Trophoblast cell (in vitro differentiated cells and primary cell): Measurements from ENCODE around the gene KCNJ1.

Experiments used
- DNase-seq, 2 donors: peaks; one replicate each; pipeline ENCODE4 v3.0.0-alpha.2; 2016
- H2AFZ ChIP-seq: 2 replicates; pipeline ENCODE4 v1.6.1; 2013; ENCODE audit warnings: low read length, moderate library complexity, mild to moderate bottlenecking; ENCODE audit not compliant: insufficient read depth, poor library complexity
- H2AK5ac ChIP-seq: 2 replicates; pipeline ENCODE4 v1.6.1; 2013; ENCODE audit warnings: mild to moderate bottlenecking, low read length
- H2BK120ac ChIP-seq: 2 replicates; pipeline ENCODE4 v1.6.1; 2013; ENCODE audit warnings: low read length, mild to moderate bottlenecking, moderate library complexity; ENCODE audit not compliant: insufficient read depth, poor library complexity
- H2BK12ac ChIP-seq: 2 replicates; pipeline ENCODE4 v1.6.1; 2013; ENCODE audit warnings: mild to moderate bottlenecking, low read length, moderate library complexity
- H2BK5ac ChIP-seq: 2 replicates; pipeline ENCODE4 v1.6.1; 2013; ENCODE audit warnings: low read length, low read depth, moderate library complexity, mild to moderate bottlenecking; ENCODE audit not compliant: poor library complexity
- H3K14ac ChIP-seq: 2 replicates; pipeline ENCODE4 v1.6.1; 2013; ENCODE audit warnings: mild to moderate bottlenecking, low read length
- H3K18ac ChIP-seq: 2 replicates; pipeline ENCODE4 v1.6.1; 2013; ENCODE audit warnings: mild to moderate bottlenecking, low read length
- H3K23ac ChIP-seq: 2 replicates; pipeline ENCODE4 v1.6.1; 2013; ENCODE audit warnings: low read length
- H3K27ac ChIP-seq: 2 replicates; pipeline ENCODE4 v1.5.1; 2013; ENCODE audit warnings: low read depth, mild to moderate bottlenecking, inconsistent platforms, low read length, moderate library complexity
- H3K27me3 ChIP-seq: 2 replicates; pipeline ENCODE4 v1.6.1; 2013; ENCODE audit warnings: inconsistent platforms, mild to moderate bottlenecking, low read length, moderate library complexity; ENCODE audit not compliant: insufficient read depth
- H3K36me3 ChIP-seq, 2 experiments: 1 replicate in 1 of 2; 2 replicates in 1 of 2; pipeline ENCODE4 v1.6.1; 2013; ENCODE audit warnings: low read length in 2 of 2, mild to moderate bottlenecking in 2 of 2, moderate library complexity in 1 of 2; ENCODE audit not compliant: insufficient read depth in 2 of 2, control insufficient read depth in 1 of 2
- H3K4ac ChIP-seq: 2 replicates; pipeline ENCODE4 v1.6.1; 2013; ENCODE audit warnings: low read depth, mild to moderate bottlenecking, low read length, moderate library complexity
- H3K4me1 ChIP-seq, 2 experiments: 1 replicate in 1 of 2; 2 replicates in 1 of 2; pipeline ENCODE4 v1.6.1; 2013; ENCODE audit warnings: low read length in 2 of 2, mild to moderate bottlenecking in 2 of 2, moderate library complexity in 1 of 2; ENCODE audit not compliant: insufficient read depth in 2 of 2, control insufficient read depth in 1 of 2
- H3K4me2 ChIP-seq: 2 replicates; pipeline ENCODE4 v1.6.1; 2013; ENCODE audit warnings: inconsistent platforms, mild to moderate bottlenecking, low read length, moderate library complexity
- H3K4me3 ChIP-seq: 2 replicates; pipeline ENCODE4 v1.5.1; 2013; ENCODE audit warnings: mild to moderate bottlenecking, low read depth, low read length, inconsistent platforms
- H3K79me1 ChIP-seq: one replicate; pipeline ENCODE4 v1.6.1; 2013; ENCODE audit warnings: low read length
- H3K79me2 ChIP-seq: 2 replicates; pipeline ENCODE4 v1.6.1; 2013; ENCODE audit warnings: low read length, mild to moderate bottlenecking; ENCODE audit not compliant: control insufficient read depth, insufficient read depth, poor library complexity
- H3K9ac ChIP-seq: 2 replicates; pipeline ENCODE4 v1.6.1; 2013; ENCODE audit warnings: mild to moderate bottlenecking, low read length
- H3K9me3 ChIP-seq: 2 replicates; pipeline ENCODE4 v1.6.1; 2013; ENCODE audit warnings: low read depth, mild to moderate bottlenecking, control low read depth, inconsistent platforms, low read length; ENCODE audit not compliant: insufficient read depth
- H4K12ac ChIP-seq: 2 replicates; pipeline ENCODE4 v1.6.1; 2013; ENCODE audit warnings: low read depth, mild to moderate bottlenecking, low read length, moderate library complexity
- H4K8ac ChIP-seq: 2 replicates; pipeline ENCODE4 v1.6.1; 2013; ENCODE audit warnings: low read depth, mild to moderate bottlenecking, low read length, moderate library complexity
- H4K91ac ChIP-seq: one replicate; pipeline ENCODE4 v1.6.1; 2013; ENCODE audit warnings: low read depth, mild to moderate bottlenecking, low read length, moderate library complexity
- WGBS: extraction: QIAGEN DNeasy Blood & Tissue Kit; methylation state at CpG from one replicate; pipeline ENCODE4 v1.1.7; 2013; ENCODE audit warnings: missing lambda C conversion rate; ENCODE audit not compliant: insufficient read length, insufficient coverage; ENCODE audit errors: extremely low coverage; 5-methylcytosine and 5-hydroxymethylcytosine counted together

KCNJ1 gene

DNA sequence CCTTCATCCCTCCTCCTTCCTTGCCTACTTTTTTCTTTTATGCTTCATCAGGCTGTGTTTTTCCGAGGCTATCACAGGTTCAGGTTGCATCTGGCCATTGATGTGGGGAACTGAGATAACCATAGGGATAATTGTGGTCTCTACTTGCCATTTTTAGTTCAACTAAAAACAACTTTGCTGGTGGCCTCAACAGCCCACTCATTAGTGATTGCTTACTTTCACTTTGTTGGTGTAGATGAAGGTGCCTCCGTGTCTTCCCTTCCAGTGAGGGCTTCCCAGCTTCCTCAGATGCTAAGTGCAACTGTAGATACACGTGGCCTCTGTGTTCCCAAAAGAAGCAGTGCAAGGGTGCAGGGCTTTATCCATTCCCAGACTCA is 35.0 kb downstream of the KCNJ1 start:
- Histone ChIP-seq H3K9ac (peak overlapping the region; percentile 38), H3K27me3 (no peaks in the 10 kb centered on the region), H2AK5ac (peak overlapping the region; percentile 18), H3K79me1 (peaks cover 15% of the 10 kb centered on the region), H3K4me2 (no peak overlapping the region), H2BK120ac (peak overlapping the region; percentile 15), H3K4me3 (no peak overlapping the region), H4K8ac (no peak overlapping the region), H3K9me3 (no peaks in the 10 kb centered on the region), H3K36me3 (no peaks in the 10 kb centered on the region), H2BK5ac (no peak overlapping the region), H3K79me2 (no peaks in the 10 kb centered on the region), H4K91ac (peak overlapping the region; percentile 42), H2BK12ac (peak overlapping the region; percentile 47), H3K14ac (no peak overlapping the region), H3K23ac (no peak overlapping the region), H3K27ac (no peak overlapping the region), H2AFZ (no peak overlapping the region), H3K4me1 (peaks cover 7 to 13% of the 10 kb centered on the region in 2 experiments), H3K4ac (no peak overlapping the region), H4K12ac (no peak overlapping the region), H3K18ac (no peak overlapping the region)
- no CpG with 5 or more reads among the region's 3 CpGs for WGBS
- DNase-seq, result no peak

- no peak overlapping the region for H4K8ac ChIP-seq
- H3K23ac ChIP-seq, result no peak overlapping the region
- H3K27me3 ChIP-seq, result no peaks in the 10 kb centered on the region
- DNase-seq, result peak; percentile 73 to 88
- H3K79me1 ChIP-seq, result peaks cover 15% of the 10 kb centered on the region
- H3K27ac ChIP-seq, result no peak overlapping the region
- no peak overlapping the region for H2BK5ac ChIP-seq
- H3K36me3 ChIP-seq, result no peaks in the 10 kb centered on the region
- no peak overlapping the region for H3K4me3 ChIP-seq
- H3K79me2 ChIP-seq, result no peaks in the 10 kb centered on the region
- H2AK5ac ChIP-seq, result no peak overlapping the region
- H3K4me1 ChIP-seq, result peaks cover 7 to 13% of the 10 kb centered on the region in 2 experiments
- H2BK12ac ChIP-seq, result no peak overlapping the region
- no peak overlapping the region for H3K9ac ChIP-seq
- no peak overlapping the region for H3K18ac ChIP-seq
- H2AFZ ChIP-seq, result no peak overlapping the region
- H3K4me2 ChIP-seq, result no peak overlapping the region
- no peaks in the 10 kb centered on the region for H3K9me3 ChIP-seq
- no peak overlapping the region for H3K14ac ChIP-seq
- H4K12ac ChIP-seq, result no peak overlapping the region
- peak overlapping the region; percentile 63 for H4K91ac ChIP-seq
- no peak overlapping the region for H2BK120ac ChIP-seq
- H3K4ac ChIP-seq, result no peak overlapping the region
- no CpG with 5 or more reads among the region's 14 CpGs for WGBS
Measured at GRCh38 chr11:128831174-128832120, 35.6 kb downstream of the KCNJ1 start.

- Histone ChIP-seq H3K9ac (no peak overlapping the region), H3K4ac (no peak overlapping the region), H4K91ac (no peak overlapping the region), H4K8ac (no peak overlapping the region), H3K79me2 (no peaks in the 10 kb centered on the region), H4K12ac (no peak overlapping the region), H3K23ac (no peak overlapping the region), H3K79me1 (peaks cover 12% of the 10 kb centered on the region), H3K4me3 (no peak overlapping the region), H3K9me3 (no peaks in the 10 kb centered on the region), H3K4me1 (peaks cover 4 to 8% of the 10 kb centered on the region in 2 experiments), H3K4me2 (no peak overlapping the region), H3K36me3 (no peaks in the 10 kb centered on the region), H2BK5ac (no peak overlapping the region), H2AK5ac (no peak overlapping the region), H3K27ac (no peak overlapping the region), H2BK120ac (no peak overlapping the region), H3K27me3 (no peaks in the 10 kb centered on the region), H2AFZ (no peak overlapping the region), H3K14ac (no peak overlapping the region), H2BK12ac (no peak overlapping the region), H3K18ac (no peak overlapping the region)
- WGBS, result no CpG with 5 or more reads among the region's 11 CpGs
- no peak for DNase-seq
Measured at GRCh38 chr11:128830290-128831173, 36.6 kb downstream of the KCNJ1 start.

DNA sequence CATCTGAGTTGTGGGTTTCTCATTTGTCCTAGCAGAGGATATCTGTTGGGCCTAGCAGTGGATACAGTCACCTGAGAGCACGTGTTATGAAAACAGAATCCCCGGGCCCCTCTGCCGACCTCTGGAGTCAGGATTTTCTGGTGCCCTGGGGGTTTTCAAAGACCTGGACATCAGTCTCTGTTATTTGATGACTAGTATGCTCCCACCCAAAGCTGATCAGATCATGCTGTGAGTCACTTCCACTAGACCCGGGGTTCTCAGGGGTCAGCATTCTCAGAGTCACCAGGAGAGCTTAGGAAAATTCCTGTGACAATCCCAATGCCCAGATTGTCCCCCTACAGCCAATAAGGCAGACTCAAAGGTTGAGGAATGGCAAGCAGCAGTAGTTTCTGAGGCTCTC is 38.7 kb downstream of the KCNJ1 start:
- Histone ChIP-seq H4K91ac (peak overlapping the region; percentile 25), H4K8ac (no peak overlapping the region), H3K9me3 (no peaks in the 10 kb centered on the region), H3K36me3 (no peaks in the 10 kb centered on the region), H4K12ac (no peak overlapping the region), H2BK120ac (peak overlapping the region; percentile 18), H3K9ac (no peak overlapping the region), H2BK12ac (no peak overlapping the region), H2AFZ (no peak overlapping the region), H3K79me2 (no peaks in the 10 kb centered on the region), H3K4ac (no peak overlapping the region), H3K23ac (no peak overlapping the region), H3K4me1 (peaks cover 2 to 4% of the 10 kb centered on the region in 2 experiments), H3K4me3 (no peak overlapping the region), H3K18ac (no peak overlapping the region), H2BK5ac (no peak overlapping the region), H3K14ac (no peak overlapping the region), H3K4me2 (no peak overlapping the region), H3K79me1 (peaks cover 10% of the 10 kb centered on the region), H3K27me3 (no peaks in the 10 kb centered on the region), H3K27ac (no peak overlapping the region), H2AK5ac (no peak overlapping the region)
- no CpG with 5 or more reads among the region's 4 CpGs for WGBS
- DNase-seq, result no peak
